ENCODE data around the gene NUP214. TPM values are rescaled to one million over a fixed set of nuclear protein-coding genes. Genes with fewer than 3 reads are reported as not detected.
A peak's percentile ranks its signal among the peaks of the same experiment; 100 is the strongest.
"Not testable (repeated sequence)": the region's sequence is repeated elsewhere in the genome, so short reads cannot be mapped to it uniquely, and the experiment has no call there.

Gene NUP214
- total RNA-seq, 1 donor from 2014 or later = 77.7 TPM

DNA sequence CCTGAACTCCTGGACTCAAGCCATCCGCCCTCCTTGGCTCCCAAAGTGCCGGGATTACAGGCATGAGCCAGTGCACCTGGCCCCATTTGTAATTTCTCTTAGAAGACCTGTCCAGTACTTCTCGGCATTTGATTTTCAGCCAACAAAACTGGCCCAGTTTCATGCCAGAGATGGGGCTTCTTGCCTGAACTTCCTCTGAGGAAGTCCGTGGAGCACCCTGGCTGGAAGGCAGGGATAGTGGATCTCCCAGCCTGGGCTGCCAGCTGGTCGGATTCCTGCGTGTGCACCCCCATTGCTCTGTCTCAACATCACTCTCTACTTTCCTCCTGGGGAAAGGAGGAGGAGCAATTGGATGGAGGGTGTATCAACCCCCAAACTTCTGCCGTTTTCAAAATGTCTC, 111.9 kb downstream of the NUP214 start:
- no peaks in the 10 kb centered on the region for H3K27me3 Mint-ChIP-seq
- H3K4me1 Mint-ChIP-seq = peaks cover 34% of the 10 kb centered on the region
- H3K27ac Mint-ChIP-seq = peak overlapping the region; percentile 93
- no peaks in the 10 kb centered on the region for H3K9me3 Mint-ChIP-seq
- DNase-seq = no peak
- H3K4me3 Mint-ChIP-seq = peak overlapping the region; percentile 48
- intact Hi-C loops (cut with micrococcal nuclease) = no loop called here
- peaks cover 30% of the 10 kb centered on the region for H3K36me3 Mint-ChIP-seq (ENCODE audit: low read depth)

DNA sequence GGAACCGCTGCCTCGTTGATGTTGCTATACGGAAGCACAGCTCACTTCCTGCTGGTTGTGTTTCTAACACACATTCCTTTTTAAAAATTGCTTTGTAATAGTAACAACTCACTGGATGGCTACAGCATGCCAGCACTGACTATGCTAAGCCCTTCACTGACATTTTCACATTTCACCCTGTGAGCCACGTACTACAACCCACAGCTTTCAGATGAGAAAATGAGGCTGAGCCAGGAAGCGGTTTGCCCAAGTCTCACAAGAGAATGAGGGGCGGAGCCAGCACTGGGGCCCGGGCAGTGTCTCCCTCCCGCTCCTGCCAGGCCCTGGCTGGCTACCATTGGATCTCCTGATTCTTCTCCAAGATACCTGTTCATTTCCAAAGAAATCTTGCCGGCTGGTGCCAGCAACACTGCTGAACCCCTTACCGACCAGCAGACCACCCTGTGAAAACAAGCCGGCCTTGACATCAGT, 112.6 kb downstream of the NUP214 start:
- Mint-ChIP-seq H3K27me3 (no peaks in the 10 kb centered on the region), H3K4me3 (peak overlapping the region; percentile 80), H3K9me3 (no peaks in the 10 kb centered on the region), H3K4me1 (peaks cover 33% of the 10 kb centered on the region), H3K27ac (peak overlapping the region; percentile 93), H3K36me3 (ENCODE audit: low read depth) (peaks cover 29% of the 10 kb centered on the region)
- intact Hi-C loops (cut with micrococcal nuclease) = loop anchor here (1.0 kb wide), 2 partner anchors 14 to 32 kb away; no protein-coding TSS in a partner anchor
- DNase-seq = peak; percentile 96

DNA sequence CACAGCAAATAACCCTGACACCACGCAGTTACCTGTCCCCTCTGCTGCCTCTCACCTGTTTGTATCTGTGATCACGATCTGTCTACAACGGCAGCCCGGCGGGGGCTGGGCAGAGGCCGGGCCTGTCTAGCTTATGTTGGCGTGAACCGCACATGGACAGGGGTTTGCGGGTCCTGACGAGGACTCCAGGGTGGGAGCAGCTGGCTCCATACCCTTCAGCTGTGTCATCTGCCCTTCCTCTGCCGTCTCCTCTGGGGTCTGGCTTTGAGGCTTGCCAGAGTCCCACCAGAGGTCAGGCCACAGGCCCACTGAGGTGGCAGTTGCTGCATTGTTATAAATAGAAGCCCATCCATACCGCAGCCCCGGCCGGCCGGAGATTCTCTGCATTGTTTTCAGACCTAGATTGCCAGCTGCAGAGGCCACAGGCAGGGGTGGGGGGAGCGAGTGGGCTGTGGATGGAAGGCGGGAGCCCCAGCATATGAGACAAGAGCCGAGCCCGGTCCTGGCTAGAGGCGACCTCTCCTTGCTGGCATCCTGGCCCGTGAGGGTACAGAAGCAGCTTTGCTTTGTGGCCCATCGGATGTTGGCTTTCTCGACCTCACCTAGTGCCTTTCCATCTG, 113.1 kb downstream of the NUP214 start:
- H3K36me3 Mint-ChIP-seq (ENCODE audit: low read depth) = peaks cover 28% of the 10 kb centered on the region
- H3K4me3 Mint-ChIP-seq = peak overlapping the region; percentile 80
- intact Hi-C loops (cut with micrococcal nuclease) = loop anchor here (1.0 kb wide), 2 partner anchors 14 to 32 kb away; no protein-coding TSS in a partner anchor
- no peaks in the 10 kb centered on the region for H3K27me3 Mint-ChIP-seq
- no peak for DNase-seq
- H3K4me1 Mint-ChIP-seq = peaks cover 30% of the 10 kb centered on the region
- H3K27ac Mint-ChIP-seq = peak overlapping the region; percentile 93
- no peaks in the 10 kb centered on the region for H3K9me3 Mint-ChIP-seq

DNA sequence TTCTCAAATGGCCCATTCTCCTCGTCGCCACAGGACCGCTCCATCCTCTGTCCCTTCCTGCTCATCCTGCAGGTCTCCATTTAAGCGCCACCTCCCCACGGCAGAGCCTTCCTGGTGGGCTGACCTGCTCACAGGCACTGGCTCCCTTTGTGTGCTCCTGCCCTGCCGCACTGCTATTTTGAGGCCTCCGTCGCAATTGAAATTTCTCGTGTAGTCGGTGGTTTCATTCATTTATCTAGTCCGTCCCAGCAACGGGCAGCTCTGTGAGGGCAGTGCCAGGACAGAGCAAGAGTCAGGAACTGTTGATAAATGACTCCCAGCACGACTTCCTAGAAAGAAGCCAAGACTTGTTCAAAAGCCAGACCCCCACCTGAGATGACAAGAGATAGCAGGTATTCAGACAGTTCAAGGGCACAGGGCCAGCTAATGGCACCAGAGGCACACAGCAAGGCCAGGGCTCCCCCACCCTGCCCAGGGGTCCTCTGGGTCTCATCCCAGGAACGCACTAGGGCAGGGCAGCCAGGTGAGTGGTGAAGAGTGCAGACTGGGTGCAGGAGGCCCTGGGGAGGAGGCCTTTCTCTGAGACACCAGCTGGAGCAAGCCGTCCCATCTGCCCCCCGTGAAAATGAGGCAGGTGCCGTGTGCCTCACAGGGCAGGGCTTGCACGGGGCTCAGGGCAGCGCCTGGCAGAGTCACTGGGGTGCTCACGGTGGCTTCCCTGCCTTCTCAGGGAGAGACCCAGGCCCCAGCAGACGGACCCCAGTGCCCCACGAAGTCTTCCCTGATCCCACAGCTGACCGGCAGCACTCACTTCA, 114.0 kb downstream of the NUP214 start:
- no peaks in the 10 kb centered on the region for H3K9me3 Mint-ChIP-seq

DNA sequence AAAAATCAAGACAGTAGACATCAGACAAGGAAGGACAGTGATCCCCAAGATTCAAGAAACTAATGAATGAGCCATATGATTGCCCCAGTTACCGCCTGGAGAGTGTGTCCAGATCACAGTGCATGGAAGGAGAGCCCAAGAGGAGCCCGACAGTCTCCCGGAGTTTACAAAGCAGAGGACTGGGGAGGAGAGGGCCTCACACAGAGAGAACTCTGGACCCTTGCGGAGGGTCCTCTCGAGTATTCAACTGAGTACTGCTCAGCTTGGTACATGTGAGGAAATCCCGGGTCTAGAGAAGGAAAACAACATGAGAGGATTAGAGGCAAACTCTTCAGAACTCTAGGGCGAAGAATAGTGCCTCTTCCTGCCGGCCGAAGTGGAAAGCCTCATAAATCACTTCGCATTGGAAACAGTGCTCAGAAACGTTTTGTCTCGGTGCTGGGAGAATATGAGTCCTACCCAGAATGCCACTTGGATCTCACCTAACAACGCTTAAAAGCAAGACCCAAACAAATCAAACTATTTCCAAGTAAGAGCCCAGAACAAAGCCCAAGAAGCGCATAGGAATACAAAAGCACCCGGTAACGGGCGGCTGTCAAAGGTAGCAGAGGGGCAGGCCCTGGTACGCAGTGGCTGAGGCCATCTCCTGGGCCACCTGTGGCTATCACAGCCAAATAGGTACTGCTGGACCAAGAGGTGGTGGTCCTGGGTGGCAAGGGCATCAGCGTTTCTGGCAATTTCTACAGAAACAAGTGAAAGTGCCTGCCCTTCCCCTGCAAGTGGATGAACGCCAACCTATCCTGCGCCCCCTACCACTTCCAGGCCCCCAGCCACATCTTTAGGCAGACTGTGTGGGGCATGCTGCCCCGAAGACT, 114.9 kb downstream of the NUP214 start:
- peaks cover 22% of the 10 kb centered on the region for H3K4me1 Mint-ChIP-seq
- H3K27ac Mint-ChIP-seq = no peak overlapping the region
- H3K27me3 Mint-ChIP-seq = no peaks in the 10 kb centered on the region
- DNase-seq = no peak
- H3K36me3 Mint-ChIP-seq (ENCODE audit: low read depth) = peaks cover 15% of the 10 kb centered on the region
- intact Hi-C loops (cut with micrococcal nuclease) = no loop called here
- no peaks in the 10 kb centered on the region for H3K9me3 Mint-ChIP-seq
- H3K4me3 Mint-ChIP-seq = no peak overlapping the region

More for the DNA sequence above, 114.0 kb downstream of the NUP214 start:
- Mint-ChIP-seq H3K27me3 (no peaks in the 10 kb centered on the region), H3K36me3 (ENCODE audit: low read depth) (peaks cover 20% of the 10 kb centered on the region), H3K4me1 (peaks cover 22% of the 10 kb centered on the region), H3K27ac (peak overlapping the region; percentile 84), H3K4me3 (no peak overlapping the region)
- DNase-seq = no peak
- intact Hi-C loops (cut with micrococcal nuclease) = no loop called here

DNA sequence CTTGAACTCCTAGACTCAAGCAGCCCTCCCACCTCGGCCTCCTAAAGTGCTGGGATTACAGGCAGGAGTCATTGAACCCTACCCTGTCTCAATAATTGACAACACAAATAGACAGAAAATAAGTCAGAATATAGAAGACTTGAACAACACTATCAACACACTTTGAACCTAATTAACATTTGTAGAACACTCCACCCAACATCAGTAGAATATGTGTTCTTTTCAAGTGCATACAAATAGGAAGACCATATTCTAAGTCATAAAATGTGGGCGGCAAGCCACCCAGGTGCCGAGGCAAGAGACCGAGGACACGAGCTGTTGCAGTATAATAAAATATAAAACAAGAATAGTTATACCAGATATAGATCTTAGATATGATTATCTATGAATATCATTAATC, 118.9 kb downstream of the NUP214 start:
- H3K4me3 Mint-ChIP-seq; DNase-seq; H3K9me3 Mint-ChIP-seq; intact Hi-C loops (cut with micrococcal nuclease); H3K4me1 Mint-ChIP-seq; H3K27ac Mint-ChIP-seq; H3K27me3 Mint-ChIP-seq; H3K36me3 Mint-ChIP-seq (ENCODE audit: low read depth): not testable (repeated sequence)

DNA sequence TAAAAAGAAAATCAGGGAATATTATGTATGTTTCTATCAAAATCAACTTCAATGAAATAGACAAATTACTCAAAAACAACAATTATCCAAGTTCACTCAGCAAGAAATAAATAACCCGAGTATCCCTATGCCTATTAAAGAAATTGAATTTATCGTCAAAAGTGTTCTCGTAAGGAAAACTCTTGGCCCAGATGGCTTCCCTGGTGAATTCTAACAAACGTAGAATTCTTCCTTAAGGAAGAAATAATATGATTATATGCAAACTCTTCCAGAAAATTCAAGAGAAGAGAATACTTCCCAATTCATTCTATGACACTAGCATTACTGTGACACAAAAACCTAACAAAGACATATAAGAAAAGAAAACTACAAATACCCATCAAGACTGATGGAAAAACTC, 121.2 kb downstream of the NUP214 start:
- Mint-ChIP-seq H3K4me3 (no peak overlapping the region), H3K27ac (no peak overlapping the region), H3K27me3 (no peaks in the 10 kb centered on the region), H3K9me3 (no peaks in the 10 kb centered on the region), H3K36me3 (ENCODE audit: low read depth) (peaks cover 7% of the 10 kb centered on the region), H3K4me1 (no peaks in the 10 kb centered on the region)
- intact Hi-C loops (cut with micrococcal nuclease) = no loop called here
- no peak for DNase-seq

DNA sequence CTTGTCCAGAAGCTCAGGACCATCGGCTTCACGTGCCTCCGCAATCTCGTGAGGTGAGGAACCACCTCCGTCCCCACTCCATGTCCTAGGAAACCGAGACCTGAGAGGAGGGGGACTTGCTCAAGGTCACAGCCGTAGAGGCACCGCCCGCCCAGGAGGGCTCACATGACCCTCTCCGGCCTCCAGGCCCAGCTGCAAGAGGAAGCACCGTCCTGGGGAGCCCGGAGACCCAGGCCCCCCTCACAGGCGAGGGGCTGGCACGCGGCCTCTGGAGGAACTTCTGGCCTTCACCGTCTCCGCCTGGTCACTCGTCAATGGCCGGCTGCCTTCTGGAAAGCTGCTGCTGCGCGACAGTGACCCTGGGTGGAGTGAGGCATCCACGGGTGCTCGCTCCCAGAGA, 126.7 kb downstream of the NUP214 start:
- H3K4me3 Mint-ChIP-seq = peak overlapping the region; percentile 85
- H3K27me3 Mint-ChIP-seq = no peaks in the 10 kb centered on the region
- peak overlapping the region; percentile 93 for H3K27ac Mint-ChIP-seq
- intact Hi-C loops (cut with micrococcal nuclease) = loop anchor here (1.0 to 2.0 kb wide), 2 partner anchors 14 to 17 kb away; no protein-coding TSS in a partner anchor
- H3K4me1 Mint-ChIP-seq = peaks cover 30% of the 10 kb centered on the region
- no peaks in the 10 kb centered on the region for H3K9me3 Mint-ChIP-seq
- DNase-seq = no peak
- no peaks in the 10 kb centered on the region for H3K36me3 Mint-ChIP-seq (ENCODE audit: low read depth)

DNA sequence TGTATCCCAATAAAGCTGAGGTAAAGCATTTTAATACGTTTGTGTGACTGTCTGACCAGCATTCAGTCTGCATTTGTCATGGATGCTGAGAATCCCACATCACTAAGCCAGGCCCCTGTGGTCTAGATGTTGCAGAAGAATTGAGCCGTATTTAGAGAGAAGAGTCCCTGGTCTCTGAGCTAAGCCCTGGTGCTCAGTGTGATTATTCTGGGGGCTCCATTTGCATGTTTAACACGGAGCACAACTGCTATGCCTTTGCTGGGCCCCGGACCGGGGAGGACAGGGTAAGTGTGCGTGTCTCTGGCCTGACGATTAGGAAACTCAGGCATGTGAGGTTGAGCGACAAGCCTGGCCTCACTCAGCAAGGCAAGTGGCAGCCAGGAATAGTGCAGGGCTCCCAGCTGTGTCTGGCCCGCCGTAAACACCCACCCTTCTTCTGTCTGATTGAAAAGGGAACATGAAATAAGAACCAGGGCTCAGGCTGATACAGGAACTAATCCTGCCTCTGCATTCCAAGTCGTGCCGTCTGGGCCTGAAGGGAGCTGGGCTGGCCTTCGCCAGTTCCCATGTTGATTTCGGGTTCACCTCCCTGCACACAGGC, 128.6 kb downstream of the NUP214 start:
- Mint-ChIP-seq H3K4me1 (peaks cover 41% of the 10 kb centered on the region), H3K4me3 (peak overlapping the region; percentile 28), H3K27ac (peak overlapping the region; percentile 93), H3K36me3 (ENCODE audit: low read depth) (no peaks in the 10 kb centered on the region), H3K9me3 (no peaks in the 10 kb centered on the region), H3K27me3 (no peaks in the 10 kb centered on the region)
- intact Hi-C loops (cut with micrococcal nuclease) = loop anchor here (2.0 kb wide), 1 partner anchor 15 kb away; no protein-coding TSS in a partner anchor
- peak; percentile 61 for DNase-seq

DNA sequence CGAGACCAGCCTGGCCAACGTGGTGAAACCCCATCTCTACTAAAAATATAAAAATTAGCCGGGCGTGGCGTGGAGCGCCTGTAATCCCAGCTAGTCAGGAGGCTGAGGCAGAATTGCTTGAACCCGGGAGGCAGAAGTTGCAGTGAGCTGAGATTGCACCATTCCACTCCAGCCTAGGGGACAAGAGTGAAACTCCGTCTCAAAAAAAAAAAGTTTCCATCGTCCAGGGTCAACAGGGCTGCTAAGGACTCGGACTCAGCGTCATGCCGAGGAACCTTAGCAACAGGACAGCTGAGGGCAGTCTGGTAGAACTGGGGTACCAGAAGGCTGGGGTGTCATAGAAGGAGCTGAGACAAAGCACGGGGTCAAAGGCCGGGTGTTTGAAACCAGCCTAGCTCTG, 129.2 kb downstream of the NUP214 start:
- H3K27me3 Mint-ChIP-seq = no peaks in the 10 kb centered on the region
- intact Hi-C loops (cut with micrococcal nuclease) = no loop called here
- peak overlapping the region; percentile 23 for H3K4me3 Mint-ChIP-seq
- no peaks in the 10 kb centered on the region for H3K9me3 Mint-ChIP-seq
- H3K4me1 Mint-ChIP-seq = peaks cover 43% of the 10 kb centered on the region
- peaks cover 3% of the 10 kb centered on the region for H3K36me3 Mint-ChIP-seq (ENCODE audit: low read depth)
- H3K27ac Mint-ChIP-seq = peak overlapping the region; percentile 63
- peak; percentile 60 for DNase-seq

DNA sequence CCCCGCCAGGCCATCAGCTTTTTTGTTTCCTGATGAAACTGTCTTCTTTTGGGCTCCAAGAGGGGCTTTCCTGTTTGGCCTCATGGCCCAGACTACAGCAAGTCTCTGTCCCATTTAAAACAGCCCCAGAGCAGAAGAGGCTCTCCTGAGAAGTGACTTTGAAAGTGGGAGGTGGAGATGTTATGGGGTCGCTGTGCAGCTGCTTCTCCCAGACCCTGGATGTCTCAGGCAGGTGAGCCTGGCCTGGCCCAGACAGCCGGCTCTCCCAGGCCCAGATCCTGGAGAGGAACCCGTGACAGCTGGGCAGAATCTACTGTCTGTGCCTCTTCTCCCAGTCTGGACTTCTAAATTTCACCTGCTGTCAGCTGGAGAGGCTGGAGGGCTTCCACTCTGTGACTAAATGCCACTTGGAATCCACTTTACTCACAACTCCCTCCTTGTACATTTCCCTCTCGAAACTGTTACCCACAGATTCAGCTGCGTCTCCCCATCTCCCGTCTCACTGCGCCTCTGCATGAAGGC, 130.4 kb downstream of the NUP214 start:
- intact Hi-C loops (cut with micrococcal nuclease) = loop anchor here (1.0 to 2.0 kb wide), 2 partner anchors 14 to 21 kb away; partner anchors contain the start of gene FAM78A
- H3K4me1 Mint-ChIP-seq = peaks cover 45% of the 10 kb centered on the region
- H3K27me3 Mint-ChIP-seq = no peaks in the 10 kb centered on the region
- DNase-seq = no peak
- peak overlapping the region; percentile 97 for H3K27ac Mint-ChIP-seq
- peaks cover 11% of the 10 kb centered on the region for H3K36me3 Mint-ChIP-seq (ENCODE audit: low read depth)
- H3K9me3 Mint-ChIP-seq = no peaks in the 10 kb centered on the region
- peak overlapping the region; percentile 82 for H3K4me3 Mint-ChIP-seq

DNA sequence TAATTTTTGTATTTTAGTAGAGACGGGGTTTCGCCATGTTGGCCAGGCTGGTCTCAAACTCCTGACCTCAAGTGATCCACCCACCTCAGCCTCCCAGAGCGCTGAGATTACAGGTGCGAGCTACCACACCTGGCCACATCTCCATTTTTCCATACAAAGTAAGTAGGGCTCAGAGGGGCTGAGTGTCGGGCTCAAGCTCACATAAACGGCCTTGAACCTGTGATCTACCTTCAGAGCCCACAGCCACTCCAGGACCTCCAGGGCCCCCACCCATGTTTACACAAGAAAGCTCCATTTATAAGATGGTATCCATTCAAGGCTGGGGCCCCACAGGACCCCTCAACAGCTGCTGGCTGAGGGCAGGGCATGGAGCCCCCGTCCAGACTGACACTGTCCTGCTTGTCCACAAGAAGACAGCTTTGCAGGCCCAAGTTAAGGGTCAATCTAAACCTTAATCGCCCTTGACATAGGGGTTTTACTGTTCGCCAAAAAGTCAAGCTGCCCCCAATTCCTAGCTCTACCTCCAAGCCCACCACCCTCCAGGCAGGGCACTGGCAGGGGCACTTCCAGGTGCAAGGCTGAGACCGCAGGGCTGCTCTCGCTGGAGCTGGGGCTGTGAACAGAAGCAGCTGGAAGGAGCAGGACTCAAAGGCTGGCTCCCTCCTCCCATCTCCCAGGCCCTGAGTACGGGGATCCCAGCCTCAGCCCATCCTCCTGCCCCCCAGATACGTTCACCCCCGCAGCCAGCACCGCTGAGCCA, 132.1 kb downstream of the NUP214 start:
- Mint-ChIP-seq H3K36me3 (ENCODE audit: low read depth) (peaks cover 25% of the 10 kb centered on the region), H3K27me3 (no peaks in the 10 kb centered on the region), H3K27ac (peak overlapping the region; percentile 97), H3K4me1 (peaks cover 47% of the 10 kb centered on the region), H3K9me3 (no peaks in the 10 kb centered on the region), H3K4me3 (peak overlapping the region; percentile 35)
- intact Hi-C loops (cut with micrococcal nuclease) = loop anchor here (2.0 kb wide), 1 partner anchor 19 kb away; the partner anchor contains the start of gene FAM78A
- DNase-seq = peak; percentile 61
